Measurements from ENCODE around the gene PAK3.

Gene PAK3

DNA sequence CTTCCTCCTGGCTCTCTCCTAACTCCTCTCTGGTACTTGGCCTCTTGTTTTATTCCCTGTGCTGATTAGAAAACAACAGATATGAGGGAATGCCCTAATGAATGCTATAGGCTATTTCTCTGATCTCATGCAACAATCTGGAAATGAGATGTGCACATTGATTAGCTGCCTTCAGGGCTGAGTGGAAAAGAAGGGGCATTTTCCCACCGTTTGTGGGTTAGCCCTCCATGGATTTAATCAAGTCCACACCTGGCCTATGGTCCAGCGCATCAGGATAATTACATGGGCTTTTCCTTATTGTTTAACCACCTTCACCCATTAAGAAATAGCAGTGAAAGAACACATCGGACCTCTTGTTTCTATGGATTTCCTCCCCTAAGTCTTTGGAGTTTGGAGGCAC, 104.3 kb downstream of the PAK3 start:
- Histone ChIP-seq H3K27ac (ENCODE audit: low read depth, low read length) (no peak overlapping the region), H3K9me2 (replicated peaks; ENCODE audit: control insufficient read depth, low read length) (no peaks in the 10 kb centered on the region), H3K79me2 (ENCODE audit: control insufficient read depth, low read length) (no peaks in the 10 kb centered on the region), H4K20me1 (ENCODE audit: control insufficient read depth, insufficient read depth, low read depth, low read length) (no peaks in the 10 kb centered on the region), H3F3A (ENCODE audit: control insufficient read depth, insufficient read depth) (no peaks in the 10 kb centered on the region), H3K4me1 (ENCODE audit: control insufficient read depth, low read length) (no peaks in the 10 kb centered on the region), H3K4me2 (ENCODE audit: low read length) (no peak overlapping the region), H3K27me3 (ENCODE audit: control insufficient read depth, low read length) (no peaks in the 10 kb centered on the region), H3K4me3 (ENCODE audit: low read length) (no peak overlapping the region), H3K36me3 (ENCODE audit: control insufficient read depth, low read length) (no peaks in the 10 kb centered on the region), H3K9me3 (ENCODE audit: control insufficient read depth, insufficient read depth, low read length) (no peaks in the 10 kb centered on the region)
- TF ChIP-seq EZH2phosphoT487 (IDR thresholded peaks at IDR 0.05; ENCODE audit: borderline replicate concordance, low read length) = no peak
- TF ChIP-seq, protein P1, sequence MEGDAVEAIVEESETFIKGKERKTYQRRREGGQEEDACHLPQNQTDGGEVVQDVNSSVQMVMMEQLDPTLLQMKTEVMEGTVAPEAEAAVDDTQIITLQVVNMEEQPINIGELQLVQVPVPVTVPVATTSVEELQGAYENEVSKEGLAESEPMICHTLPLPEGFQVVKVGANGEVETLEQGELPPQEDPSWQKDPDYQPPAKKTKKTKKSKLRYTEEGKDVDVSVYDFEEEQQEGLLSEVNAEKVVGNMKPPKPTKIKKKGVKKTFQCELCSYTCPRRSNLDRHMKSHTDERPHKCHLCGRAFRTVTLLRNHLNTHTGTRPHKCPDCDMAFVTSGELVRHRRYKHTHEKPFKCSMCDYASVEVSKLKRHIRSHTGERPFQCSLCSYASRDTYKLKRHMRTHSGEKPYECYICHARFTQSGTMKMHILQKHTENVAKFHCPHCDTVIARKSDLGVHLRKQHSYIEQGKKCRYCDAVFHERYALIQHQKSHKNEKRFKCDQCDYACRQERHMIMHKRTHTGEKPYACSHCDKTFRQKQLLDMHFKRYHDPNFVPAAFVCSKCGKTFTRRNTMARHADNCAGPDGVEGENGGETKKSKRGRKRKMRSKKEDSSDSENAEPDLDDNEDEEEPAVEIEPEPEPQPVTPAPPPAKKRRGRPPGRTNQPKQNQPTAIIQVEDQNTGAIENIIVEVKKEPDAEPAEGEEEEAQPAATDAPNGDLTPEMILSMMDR (IDR thresholded peaks at IDR 0.05; ENCODE audit: low read depth, low read length, poor library complexity, severe bottlenecking) = no peak

DNA sequence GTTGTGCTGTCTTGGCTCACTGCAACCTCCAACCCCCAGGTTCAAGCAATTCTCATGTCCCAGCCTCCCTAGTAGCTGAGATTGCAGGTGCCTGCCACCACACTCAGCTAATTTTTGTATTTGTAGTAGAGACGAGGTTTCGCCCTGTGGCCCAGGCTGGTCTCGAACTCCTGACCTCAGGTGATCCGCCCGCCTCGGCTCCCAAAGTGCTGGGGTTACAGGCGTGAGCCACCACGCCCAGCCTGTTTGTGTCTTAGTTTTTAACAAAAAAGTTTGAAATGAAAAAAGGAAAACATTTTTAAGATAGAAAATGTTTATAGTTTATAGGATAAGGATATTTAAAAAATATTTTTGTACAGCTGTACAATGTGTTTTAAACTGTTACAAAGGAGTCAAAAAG, 111.9 kb downstream of the PAK3 start:
- Histone ChIP-seq H3K9me3 (ENCODE audit: control insufficient read depth, insufficient read depth, low read length) (no peaks in the 10 kb centered on the region), H3K27me3 (ENCODE audit: control insufficient read depth, low read length) (no peaks in the 10 kb centered on the region), H3F3A (ENCODE audit: control insufficient read depth, insufficient read depth) (no peaks in the 10 kb centered on the region), H3K4me1 (ENCODE audit: control insufficient read depth, low read length) (no peaks in the 10 kb centered on the region), H4K20me1 (ENCODE audit: control insufficient read depth, insufficient read depth, low read depth, low read length) (no peaks in the 10 kb centered on the region), H3K4me2 (ENCODE audit: low read length) (no peak overlapping the region), H3K4me3 (ENCODE audit: low read length) (no peak overlapping the region), H3K27ac (ENCODE audit: low read depth, low read length) (no peak overlapping the region), H3K79me2 (ENCODE audit: control insufficient read depth, low read length) (no peaks in the 10 kb centered on the region), H3K36me3 (ENCODE audit: control insufficient read depth, low read length) (no peaks in the 10 kb centered on the region), H3K9me2 (replicated peaks; ENCODE audit: control insufficient read depth, low read length) (no peaks in the 10 kb centered on the region)
- TF ChIP-seq, protein P1 (IDR thresholded peaks at IDR 0.05; ENCODE audit: low read depth, low read length, poor library complexity, severe bottlenecking) = no peak
- no peak for TF ChIP-seq EZH2phosphoT487 (IDR thresholded peaks at IDR 0.05; ENCODE audit: borderline replicate concordance, low read length)

DNA sequence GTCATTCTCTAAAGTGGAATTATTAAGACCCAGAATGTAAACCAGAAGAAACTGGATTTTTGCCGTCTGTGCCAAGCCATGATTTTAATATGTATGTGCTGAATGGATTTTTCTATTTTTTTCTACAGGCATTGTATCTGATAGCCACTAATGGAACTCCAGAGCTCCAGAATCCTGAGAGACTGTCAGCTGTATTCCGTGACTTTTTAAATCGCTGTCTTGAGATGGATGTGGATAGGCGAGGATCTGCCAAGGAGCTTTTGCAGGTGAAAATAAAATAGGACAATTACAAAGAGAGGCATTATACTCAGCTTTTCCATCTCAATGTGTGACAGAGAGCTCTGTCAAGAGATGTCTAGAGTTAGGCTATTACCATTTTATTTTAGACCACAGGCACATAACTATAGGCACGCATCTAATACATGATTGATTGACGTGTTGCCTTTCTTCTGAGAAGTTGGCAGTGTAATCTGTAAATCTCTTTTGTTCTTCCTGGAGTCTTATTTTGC, 120.4 kb downstream of the PAK3 start:
- H3K4me2 ChIP-seq (ENCODE audit: low read length) = no peak overlapping the region
- TF ChIP-seq EZH2phosphoT487 (IDR thresholded peaks at IDR 0.05; ENCODE audit: borderline replicate concordance, low read length) = no peak
- TF ChIP-seq, protein P1 (IDR thresholded peaks at IDR 0.05; ENCODE audit: low read depth, low read length, poor library complexity, severe bottlenecking) = no peak
- H3K9me2 ChIP-seq (replicated peaks; ENCODE audit: control insufficient read depth, low read length) = no peaks in the 10 kb centered on the region
- no peaks in the 10 kb centered on the region for H4K20me1 ChIP-seq (ENCODE audit: control insufficient read depth, insufficient read depth, low read depth, low read length)
- no peaks in the 10 kb centered on the region for H3F3A ChIP-seq (ENCODE audit: control insufficient read depth, insufficient read depth)
- H3K4me1 ChIP-seq (ENCODE audit: control insufficient read depth, low read length) = no peaks in the 10 kb centered on the region
- no peaks in the 10 kb centered on the region for H3K27me3 ChIP-seq (ENCODE audit: control insufficient read depth, low read length)
- H3K27ac ChIP-seq (ENCODE audit: low read depth, low read length) = no peak overlapping the region
- H3K79me2 ChIP-seq (ENCODE audit: control insufficient read depth, low read length) = no peaks in the 10 kb centered on the region
- no peak overlapping the region for H3K4me3 ChIP-seq (ENCODE audit: low read length)
- H3K9me3 ChIP-seq (ENCODE audit: control insufficient read depth, insufficient read depth, low read length) = no peaks in the 10 kb centered on the region
- no peaks in the 10 kb centered on the region for H3K36me3 ChIP-seq (ENCODE audit: control insufficient read depth, low read length)

Data from DOHH2 (cell line).